Thyroid gland (tissue), 4 donors: ENCODE data around the gene POR.

Experiments used
- POLR2A ChIP-seq, 2 donors: fragments of 450-650 bp; IDR thresholded peaks; one replicate each; pipeline ENCODE4 v1.6.1; 2017; ENCODE audit warnings: antibody characterized with exemption in 2 of 2, mild to moderate bottlenecking in 2 of 2, moderate library complexity in 1 of 2
- TF ChIP-seq, protein P1 (sequence below), 6 experiments: fragments of 200-600 bp in 3 of 6; fragments of 450-650 bp in 3 of 6; sonication (generic) in 3 of 6; IDR thresholded peaks; one replicate each; pipeline ENCODE4 v1.5.1; 2016 to 2019; ENCODE audit warnings: antibody characterized with exemption in 6 of 6, mild to moderate bottlenecking in 2 of 6, inconsistent platforms in 1 of 6, moderate library complexity in 1 of 6

GRCh38 chr7:75870557-75871161 lies 44.3 kb upstream of the POR start:
- TF ChIP-seq, protein P1, sequence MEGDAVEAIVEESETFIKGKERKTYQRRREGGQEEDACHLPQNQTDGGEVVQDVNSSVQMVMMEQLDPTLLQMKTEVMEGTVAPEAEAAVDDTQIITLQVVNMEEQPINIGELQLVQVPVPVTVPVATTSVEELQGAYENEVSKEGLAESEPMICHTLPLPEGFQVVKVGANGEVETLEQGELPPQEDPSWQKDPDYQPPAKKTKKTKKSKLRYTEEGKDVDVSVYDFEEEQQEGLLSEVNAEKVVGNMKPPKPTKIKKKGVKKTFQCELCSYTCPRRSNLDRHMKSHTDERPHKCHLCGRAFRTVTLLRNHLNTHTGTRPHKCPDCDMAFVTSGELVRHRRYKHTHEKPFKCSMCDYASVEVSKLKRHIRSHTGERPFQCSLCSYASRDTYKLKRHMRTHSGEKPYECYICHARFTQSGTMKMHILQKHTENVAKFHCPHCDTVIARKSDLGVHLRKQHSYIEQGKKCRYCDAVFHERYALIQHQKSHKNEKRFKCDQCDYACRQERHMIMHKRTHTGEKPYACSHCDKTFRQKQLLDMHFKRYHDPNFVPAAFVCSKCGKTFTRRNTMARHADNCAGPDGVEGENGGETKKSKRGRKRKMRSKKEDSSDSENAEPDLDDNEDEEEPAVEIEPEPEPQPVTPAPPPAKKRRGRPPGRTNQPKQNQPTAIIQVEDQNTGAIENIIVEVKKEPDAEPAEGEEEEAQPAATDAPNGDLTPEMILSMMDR (IDR thresholded peaks at IDR 0.05): no peak
- TF ChIP-seq POLR2A (IDR thresholded peaks at IDR 0.05): no peak
